Muscle of arm (tissue), 12 donors: ENCODE results near the gene ZFPM1. TPM values are rescaled to one million over a fixed set of nuclear protein-coding genes. Genes with fewer than 3 reads are reported as not detected.
A peak's percentile ranks its signal among the peaks of the same experiment; 100 is the strongest.

Experiments
- DNase-seq: peaks from one replicate; pipeline ENCODE4 v3.0.0-alpha.2; 2013
- polyA plus RNA-seq, 12 donors: library from polyadenylated mRNA; unstranded; fragments of 120-200 nt; gene quantifications; one replicate each; pipeline ENCODE4 v1.2.1, GENCODE V29; 2013; ENCODE audit not compliant: insufficient read length in 12 of 12

The ZFPM1 gene
- polyA plus RNA-seq, 12 donors: 0.74 to 3.9 (median 1.1) TPM; not detected in 2

GRCh38 chr16:88537859-88538258 is 84.8 kb downstream of the ZFPM1 start:
- no peak for DNase-seq

GRCh38 chr16:88538366-88539060 is 85.4 kb downstream of the ZFPM1 start:
- no peak for DNase-seq

GRCh38 chr16:88539261-88539651 is 86.2 kb downstream of the ZFPM1 start:
- DNase-seq: no peak

GRCh38 chr16:88539652-88540345 is 86.7 kb downstream of the ZFPM1 start:
- no peak for DNase-seq

GRCh38 chr16:88540346-88540977 is 87.4 kb downstream of the ZFPM1 start:
- no peak for DNase-seq

- DNase-seq: no peak
Measured at GRCh38 chr16:88541831-88542616, 88.9 kb downstream of the ZFPM1 start.

GRCh38 chr16:88543230-88543813 is 90.2 kb downstream of the ZFPM1 start:
- no peak for DNase-seq

- no peak for DNase-seq
Measured at GRCh38 chr16:88545781-88546180, 92.7 kb downstream of the ZFPM1 start.

- DNase-seq: no peak
Measured at GRCh38 chr16:88548131-88548874, 95.2 kb downstream of the ZFPM1 start.

- DNase-seq: no peak
Measured at GRCh38 chr16:88548985-88549384, 95.9 kb downstream of the ZFPM1 start.

GRCh38 chr16:88549671-88550245 is 96.7 kb downstream of the ZFPM1 start:
- DNase-seq: no peak

GRCh38 chr16:88550246-88550661 is 97.2 kb downstream of the ZFPM1 start:
- DNase-seq: peak; percentile 73

- DNase-seq: no peak
Measured at GRCh38 chr16:88552166-88552565, 99.1 kb downstream of the ZFPM1 start.

- DNase-seq: no peak
Measured at GRCh38 chr16:88552815-88553214, 99.7 kb downstream of the ZFPM1 start.

- peak; percentile 31 for DNase-seq
Measured at GRCh38 chr16:88553739-88554138, 100.7 kb downstream of the ZFPM1 start.

GRCh38 chr16:88554711-88555264 is 101.7 kb downstream of the ZFPM1 start:
- no peak for DNase-seq

- DNase-seq: no peak
Measured at GRCh38 chr16:88556294-88556988, 103.4 kb downstream of the ZFPM1 start.

- DNase-seq: peak; percentile 85
Measured at GRCh38 chr16:88558457-88559442, 105.7 kb downstream of the ZFPM1 start.
